Ishikawa (cell line): ENCODE measurements around the gene RAP1GAP2.

ENCODE experiments used
- CEBPB ChIP-seq: IDR thresholded peaks from 2 replicates; pipeline ENCODE4 v1.6.1; 2012
- CREB1 ChIP-seq: IDR thresholded peaks from 2 replicates; pipeline ENCODE4 v1.6.1; 2012; ENCODE audit warnings: low read depth
- EGR1 ChIP-seq: IDR thresholded peaks from 2 replicates; pipeline ENCODE4 v1.6.1; 2012
- EP300 ChIP-seq: IDR thresholded peaks from 2 replicates; pipeline ENCODE4 v1.6.1; 2012; ENCODE audit warnings: borderline replicate concordance
- FOXM1 ChIP-seq: IDR thresholded peaks from 2 replicates; pipeline ENCODE4 v1.6.1; 2012; ENCODE audit warnings: low read depth, borderline replicate concordance
- MAX ChIP-seq: IDR thresholded peaks from 2 replicates; pipeline ENCODE4 v1.6.1; 2012
- NFIC ChIP-seq: IDR thresholded peaks from 2 replicates; pipeline ENCODE4 v1.6.1; 2012
- RAD21 ChIP-seq: IDR thresholded peaks from 2 replicates; pipeline ENCODE4 v1.6.1; 2012; ENCODE audit warnings: low read depth
- REST ChIP-seq: IDR thresholded peaks from 2 replicates; pipeline ENCODE4 v1.6.1; 2012; ENCODE audit warnings: low read depth, mild to moderate bottlenecking
- TAF1 ChIP-seq: IDR thresholded peaks from 2 replicates; pipeline ENCODE4 v1.6.1; 2012; ENCODE audit warnings: low read depth, mild to moderate bottlenecking
- TCF12 ChIP-seq: IDR thresholded peaks from 2 replicates; pipeline ENCODE4 v1.6.1; 2012; ENCODE audit warnings: low read depth
- TEAD4 ChIP-seq: IDR thresholded peaks from 2 replicates; pipeline ENCODE4 v1.6.1; 2012
- USF1 ChIP-seq: IDR thresholded peaks from 2 replicates; pipeline ENCODE4 v1.6.1; 2012
- YY1 ChIP-seq: IDR thresholded peaks from 2 replicates; pipeline ENCODE4 v1.6.1; 2012; ENCODE audit warnings: low read depth
- ZBTB7A ChIP-seq: IDR thresholded peaks from 2 replicates; pipeline ENCODE4 v1.6.1; 2012; ENCODE audit warnings: low read depth

RAP1GAP2 gene

DNA sequence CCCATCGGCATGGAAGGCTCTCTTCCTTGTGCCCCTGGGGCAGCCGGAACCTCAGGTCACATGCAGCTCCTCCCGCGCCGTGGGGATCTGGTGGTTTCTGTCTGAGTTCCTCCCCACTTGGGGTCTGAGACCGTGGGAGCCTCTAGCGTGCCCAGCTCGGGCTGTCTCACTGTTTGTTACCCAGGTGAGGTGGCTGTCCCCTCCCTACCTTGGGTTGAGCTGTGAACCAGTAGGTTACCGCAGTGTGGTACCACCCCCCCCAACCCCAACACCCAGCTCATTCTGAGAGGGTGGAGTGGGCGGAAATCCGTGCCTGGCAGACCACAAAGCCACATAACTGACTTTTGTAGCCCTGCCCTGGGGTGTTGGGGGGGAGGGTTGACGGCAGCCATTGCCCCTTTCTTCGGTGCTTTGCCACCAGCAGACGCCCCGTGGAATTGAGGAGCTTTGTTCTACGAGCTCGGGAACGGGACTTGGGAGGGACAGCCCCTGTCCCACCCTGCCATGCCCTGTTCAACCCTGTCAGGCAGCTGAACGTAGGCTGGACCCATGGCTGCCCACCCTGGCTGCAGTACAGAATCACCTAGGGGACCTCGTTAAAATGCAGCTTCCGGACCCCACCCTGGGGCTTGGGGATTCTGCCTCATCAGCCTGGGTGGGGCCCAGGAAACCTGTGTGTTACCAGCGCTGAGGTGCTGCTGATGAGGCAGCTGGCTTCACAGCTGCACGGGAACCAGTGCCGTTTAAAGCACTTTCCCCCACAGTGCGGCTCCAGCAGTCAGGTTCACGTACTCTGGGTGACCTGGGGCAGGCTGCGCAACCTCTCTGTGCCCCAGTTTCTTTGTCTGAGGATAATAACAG, 18.5 kb downstream of the RAP1GAP2 start:
- TF ChIP-seq NFIC = no peak
- TF ChIP-seq RAD21 = no peak
- no peak for TF ChIP-seq EP300

- TF ChIP-seq CEBPB (no peak), USF1 (no peak), EP300 (no peak), RAD21 (no peak), CREB1 (no peak), YY1 (no peak), TCF12 (no peak), EGR1 (no peak), TAF1 (no peak), NFIC (no peak), FOXM1 (no peak), ZBTB7A (no peak), TEAD4 (no peak), REST (no peak), MAX (no peak)
Observed at GRCh38 chr17:2815781-2816185, 19.5 kb downstream of the RAP1GAP2 start.

GRCh38 chr17:2816688-2817087, 20.4 kb downstream of the RAP1GAP2 start:
- no peak for TF ChIP-seq CREB1
- TF ChIP-seq NFIC = no peak
- no peak for TF ChIP-seq TCF12
- no peak for TF ChIP-seq EGR1

DNA sequence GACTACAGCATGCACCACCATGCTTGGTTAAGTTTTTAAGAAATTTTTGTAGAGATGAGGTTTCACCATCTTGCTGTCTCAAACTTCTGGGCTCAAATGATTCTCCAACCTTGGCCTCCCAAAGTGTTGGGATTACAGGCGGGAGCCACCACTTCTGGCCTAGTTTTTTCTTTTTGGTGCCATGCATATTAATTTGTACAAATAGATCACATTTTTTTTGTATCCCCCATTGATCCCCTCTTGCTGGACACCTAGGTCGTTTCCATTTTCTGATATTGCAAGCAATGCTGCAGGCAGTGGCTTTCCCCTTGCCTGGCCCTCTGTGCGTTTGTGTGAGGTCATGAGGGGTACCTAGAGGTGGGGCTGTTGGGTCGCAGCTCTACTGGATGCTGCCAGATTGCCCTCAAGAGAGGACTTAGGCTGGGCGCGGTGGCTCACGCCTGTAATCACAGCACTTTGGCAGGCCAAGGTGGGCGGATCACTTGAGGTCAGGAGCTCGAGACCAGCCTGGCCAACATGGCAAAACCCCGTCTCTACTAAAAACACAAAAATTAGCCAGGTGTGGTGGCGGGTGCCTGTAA, 23.8 kb downstream of the RAP1GAP2 start:
- no peak for TF ChIP-seq TEAD4
- TF ChIP-seq RAD21 = no peak
- no peak for TF ChIP-seq TAF1
- TF ChIP-seq NFIC = no peak
- no peak for TF ChIP-seq EGR1
- TF ChIP-seq USF1 = no peak
- no peak for TF ChIP-seq REST
- no peak for TF ChIP-seq YY1
- TF ChIP-seq CREB1 = no peak
- TF ChIP-seq MAX = no peak
- no peak for TF ChIP-seq EP300
- no peak for TF ChIP-seq CEBPB
- TF ChIP-seq FOXM1 = no peak
- no peak for TF ChIP-seq TCF12
- no peak for TF ChIP-seq ZBTB7A

DNA sequence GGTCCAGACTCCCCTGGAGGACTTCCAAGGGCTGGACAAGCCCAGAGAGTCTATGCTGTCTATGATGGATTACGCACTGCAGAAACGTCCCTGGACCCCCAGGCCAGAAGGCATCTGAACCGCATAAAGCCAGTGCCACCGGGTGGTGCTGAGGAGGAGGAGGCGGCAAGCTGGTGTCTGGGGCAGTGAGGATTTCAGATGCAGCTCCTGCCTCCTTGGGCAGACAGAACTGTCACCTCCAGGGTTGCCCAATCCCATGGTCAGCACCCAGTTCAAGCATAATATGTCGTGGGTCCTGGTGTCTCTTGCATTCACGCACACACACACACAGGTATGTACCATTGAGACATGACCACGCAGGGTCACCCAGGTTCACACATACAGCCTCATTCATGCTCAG, 25.6 kb downstream of the RAP1GAP2 start:
- TF ChIP-seq USF1 (no peak), REST (no peak)
